AG08395 (cell line): ENCODE results near the gene DLL4.

Experiments used
- DNase-seq: peaks from one replicate; pipeline ENCODE4 v3.0.0; 2012; ENCODE audit warnings: mixed read lengths, low spot score

DLL4 gene

DNA sequence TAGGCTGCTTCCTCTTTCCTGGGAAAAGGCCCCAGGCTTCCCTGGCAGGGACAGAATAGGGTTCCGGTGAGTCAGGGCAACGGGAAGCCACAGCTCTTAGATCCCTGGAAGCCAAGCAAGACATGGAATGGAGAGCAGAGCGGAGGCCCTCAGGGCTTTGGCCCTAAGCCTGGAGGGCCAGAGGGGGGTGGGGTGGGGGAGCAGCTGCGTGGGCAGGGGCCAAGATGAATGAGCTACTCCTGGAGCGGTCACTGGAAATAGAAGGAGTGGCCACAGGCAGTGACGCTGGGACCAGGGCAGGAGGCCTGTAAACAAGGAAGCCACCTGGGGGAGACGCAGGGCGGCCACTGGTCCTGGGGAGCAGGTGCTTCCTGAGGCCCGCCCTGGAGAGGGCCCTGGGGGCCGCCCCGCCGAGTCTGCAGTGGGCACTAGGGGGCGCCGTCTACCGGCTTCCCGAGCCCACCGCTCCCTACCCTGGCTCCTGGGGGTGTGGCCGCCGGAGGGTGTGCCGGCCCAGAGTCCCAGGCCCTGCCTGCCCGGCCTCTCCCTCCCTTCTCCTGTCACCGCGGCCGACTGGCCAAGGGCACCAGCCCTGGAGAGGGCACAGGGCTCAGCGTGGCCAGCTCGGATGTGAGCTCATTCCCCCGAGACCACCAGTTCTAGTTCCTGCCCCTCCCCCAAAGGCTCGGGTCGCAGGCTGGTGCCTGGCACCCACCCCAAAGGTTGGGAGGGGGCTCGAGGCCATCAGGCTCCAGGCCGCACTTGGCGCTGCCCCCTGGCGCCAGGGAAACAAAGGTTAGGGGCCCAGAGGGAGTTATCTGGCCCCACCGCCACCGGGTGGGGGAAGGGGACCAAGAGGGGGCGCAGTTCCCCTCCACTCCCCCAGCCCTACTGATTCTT is 22.8 kb upstream of the DLL4 start:
- DNase-seq: peak; percentile 95

DNA sequence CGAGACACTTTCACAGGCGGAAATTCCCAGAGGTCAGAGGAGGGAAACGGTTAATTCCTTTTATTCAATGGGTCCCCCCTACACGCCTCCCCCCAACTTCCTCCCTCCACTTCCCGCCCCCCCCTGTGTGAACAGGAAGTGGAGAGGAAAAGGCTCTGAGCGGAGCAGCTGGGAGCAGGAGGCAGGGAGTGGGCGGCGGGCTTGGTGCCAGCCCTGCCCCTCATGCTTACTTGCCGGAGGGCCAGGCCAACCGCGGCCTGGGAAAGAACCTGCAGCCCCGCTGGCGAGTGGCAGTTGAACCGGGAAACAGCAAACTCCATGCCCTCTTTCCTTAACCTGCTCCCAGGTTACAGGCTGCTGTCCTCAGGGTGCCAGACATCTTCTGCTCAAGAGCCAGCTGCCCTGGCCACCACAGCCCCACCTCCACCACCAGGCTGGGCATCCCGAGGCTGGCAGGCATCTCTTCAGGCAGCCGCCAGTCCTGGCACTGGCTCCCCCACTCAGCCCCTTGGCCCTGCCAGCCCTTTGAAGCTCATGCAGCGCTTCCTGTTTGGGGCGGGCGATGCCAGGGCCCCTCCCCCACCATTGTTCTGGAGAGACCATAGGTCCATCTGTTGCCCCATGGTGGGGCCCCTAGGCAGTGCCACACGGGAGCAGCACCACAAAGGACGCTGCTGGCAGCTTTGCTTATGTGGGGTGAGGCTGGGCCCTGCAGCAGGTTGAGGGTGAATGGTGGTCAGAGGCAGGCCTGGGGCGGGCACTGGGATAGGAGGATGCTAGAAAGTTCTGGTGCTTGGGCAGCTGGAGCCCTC is 21.9 kb upstream of the DLL4 start:
- no peak for DNase-seq

DNA sequence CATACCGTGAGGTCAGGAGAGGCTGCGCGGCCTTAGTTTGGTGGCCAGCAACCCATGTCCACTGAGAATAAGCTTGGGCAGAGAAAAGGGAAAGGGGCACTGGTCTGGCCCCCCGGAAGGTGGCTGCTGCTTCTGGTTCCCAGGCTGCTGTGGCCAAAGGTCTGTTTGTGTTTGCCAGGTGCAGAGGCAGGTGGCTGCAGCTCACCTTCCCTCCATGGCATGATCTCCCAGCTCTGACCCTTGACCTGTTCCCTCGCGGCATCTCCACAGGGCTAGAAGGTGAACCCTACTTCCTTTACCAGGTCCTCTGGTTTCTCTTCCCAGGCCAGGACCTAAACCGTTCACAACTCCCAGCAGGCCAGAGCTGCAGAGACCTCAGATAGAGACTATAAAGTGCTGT is 21.0 kb upstream of the DLL4 start:
- DNase-seq: no peak

DNA sequence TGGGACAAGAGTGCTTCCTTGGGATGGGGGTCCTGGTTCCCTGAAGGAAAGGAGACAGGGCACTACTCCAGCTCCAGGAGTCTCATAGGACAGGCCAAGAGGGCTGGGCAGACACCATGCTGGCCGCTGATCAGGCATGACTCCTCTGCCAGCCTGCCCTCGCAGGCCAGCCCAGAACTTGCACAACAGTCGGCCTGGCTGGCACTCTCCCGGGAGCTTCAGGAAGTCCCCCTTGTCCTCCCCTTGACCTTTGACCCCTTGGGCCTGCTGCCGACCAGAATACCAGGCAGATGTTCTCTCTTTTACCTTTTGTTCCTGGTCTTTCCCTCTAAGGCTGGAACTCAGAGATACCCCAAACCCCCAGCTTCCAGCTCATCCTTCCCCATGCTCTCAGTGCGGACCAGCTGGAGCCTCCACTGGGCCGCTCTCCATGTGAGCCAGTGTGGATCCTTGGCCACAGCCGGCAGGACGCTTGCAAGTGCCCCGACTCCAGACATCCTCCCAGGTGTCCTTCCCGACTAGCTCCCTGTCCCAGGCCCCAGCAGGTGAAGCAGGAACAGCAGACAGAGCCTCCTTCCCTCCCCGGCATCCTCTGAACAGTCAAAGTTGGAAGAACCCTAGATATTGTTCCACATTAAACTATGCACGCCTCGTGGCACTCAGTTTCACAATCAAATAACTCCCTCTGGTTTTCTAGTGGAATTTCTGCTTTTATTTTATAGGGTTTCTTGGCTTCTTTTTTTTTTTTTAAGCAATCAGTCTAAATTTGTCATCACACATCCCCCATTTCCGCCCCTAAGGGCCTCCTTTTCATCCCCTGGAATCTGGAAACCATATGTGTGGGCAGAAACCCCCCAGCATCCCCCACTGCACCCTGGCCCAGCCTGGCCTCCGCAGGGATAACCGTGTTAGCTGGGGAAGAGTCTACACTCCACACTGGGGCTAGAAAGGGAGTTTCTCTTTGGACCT is 19.2 kb upstream of the DLL4 start:
- peak; percentile 46 for DNase-seq

DNA sequence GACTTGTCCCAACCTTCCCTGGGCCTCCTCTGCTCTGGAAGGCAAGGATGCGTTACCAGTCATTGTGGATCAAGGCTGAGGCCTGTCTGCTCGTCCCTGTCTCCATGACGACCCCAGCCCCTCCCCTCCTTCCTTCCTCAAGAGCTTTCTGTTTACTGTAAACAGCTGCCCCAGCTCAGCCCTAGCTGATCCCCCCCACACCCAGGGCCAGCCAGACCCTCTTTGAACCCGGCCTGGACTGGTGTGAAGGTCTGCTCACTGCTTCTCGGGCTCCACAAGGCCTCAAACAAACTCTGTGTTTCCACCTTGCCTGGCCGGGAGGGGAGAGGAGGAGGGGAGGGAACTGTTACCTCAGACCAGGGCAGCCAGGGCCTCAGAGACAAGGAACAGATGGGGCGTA is 18.0 kb upstream of the DLL4 start:
- no peak for DNase-seq

DNA sequence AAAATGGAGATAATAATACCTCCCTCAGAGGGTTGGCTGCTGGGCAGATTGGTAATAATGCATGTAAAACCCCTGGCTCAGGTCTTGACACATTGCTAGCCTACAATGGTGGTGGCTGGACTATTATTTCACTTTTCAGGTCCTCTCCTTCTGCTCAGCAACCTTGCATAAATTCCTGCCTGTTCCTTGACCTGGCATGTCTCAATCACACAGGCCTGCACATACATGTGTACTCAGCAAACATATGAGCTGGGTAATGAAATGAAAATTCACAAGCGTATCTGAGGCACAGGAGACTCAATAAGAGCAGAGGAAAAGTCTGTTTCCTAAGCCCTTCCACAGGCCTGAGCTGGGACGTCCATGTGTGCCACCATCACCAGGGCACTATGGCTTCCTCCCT is 17.4 kb upstream of the DLL4 start:
- DNase-seq: no peak

DNA sequence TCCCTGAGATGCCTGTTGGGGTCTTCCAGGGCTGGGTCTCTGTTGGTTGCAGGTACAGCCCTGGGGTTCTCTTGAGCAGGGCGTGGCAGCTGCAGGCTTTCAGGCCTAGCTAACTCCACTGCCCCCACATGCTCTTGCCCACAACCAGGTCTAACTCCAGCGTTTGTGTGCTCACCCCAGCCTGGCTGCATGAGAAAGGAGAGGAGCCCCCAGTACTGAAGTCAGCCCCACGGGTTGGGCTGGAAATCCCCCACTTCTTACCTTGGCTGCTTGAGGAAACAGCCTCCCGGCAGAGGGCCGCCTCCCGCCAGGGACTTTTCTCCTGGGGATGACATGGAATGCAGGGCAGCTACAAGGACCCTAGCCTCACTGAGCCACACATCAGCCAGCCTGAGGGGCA is 16.7 kb upstream of the DLL4 start:
- DNase-seq: no peak

DNA sequence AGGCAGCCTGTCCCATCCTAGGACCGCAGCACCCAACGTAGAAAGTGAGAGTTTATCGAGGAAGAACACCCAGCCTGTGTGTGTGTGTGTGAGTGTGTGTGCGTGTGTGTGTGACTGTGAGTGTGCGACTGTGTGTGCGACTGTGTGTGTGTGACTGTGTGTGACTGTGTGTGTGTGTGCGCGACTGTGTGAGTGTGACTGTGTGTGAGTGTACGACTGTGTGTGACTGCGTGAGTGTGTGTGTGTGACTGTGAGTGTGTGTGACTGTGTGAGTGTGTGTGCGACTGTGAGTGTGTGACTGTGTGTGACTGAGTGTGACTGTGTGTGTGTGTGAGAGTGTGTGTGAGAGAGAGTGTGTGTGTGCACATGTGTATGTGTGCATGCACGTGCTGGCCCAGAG is 15.1 kb upstream of the DLL4 start:
- no peak for DNase-seq

DNA sequence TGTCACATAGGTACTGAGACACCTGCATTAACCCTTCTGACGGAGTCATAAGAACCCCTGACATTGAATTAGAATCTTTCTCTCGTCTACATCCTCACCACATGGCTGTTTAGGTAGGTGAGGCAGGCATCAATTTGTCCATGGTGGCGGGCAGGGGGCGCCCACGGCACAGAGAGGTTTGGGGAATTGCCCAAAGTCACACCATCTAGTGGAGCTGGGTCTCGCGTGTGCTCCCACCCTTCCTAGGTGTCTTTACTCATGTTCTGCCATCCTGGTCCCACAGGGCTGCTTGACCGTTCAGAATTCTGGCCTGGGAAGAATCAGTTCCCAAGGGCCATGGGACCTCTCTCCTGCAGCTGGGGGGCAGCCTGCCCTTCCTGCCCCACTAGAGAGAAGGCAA is 14.7 kb upstream of the DLL4 start:
- DNase-seq: no peak

DNA sequence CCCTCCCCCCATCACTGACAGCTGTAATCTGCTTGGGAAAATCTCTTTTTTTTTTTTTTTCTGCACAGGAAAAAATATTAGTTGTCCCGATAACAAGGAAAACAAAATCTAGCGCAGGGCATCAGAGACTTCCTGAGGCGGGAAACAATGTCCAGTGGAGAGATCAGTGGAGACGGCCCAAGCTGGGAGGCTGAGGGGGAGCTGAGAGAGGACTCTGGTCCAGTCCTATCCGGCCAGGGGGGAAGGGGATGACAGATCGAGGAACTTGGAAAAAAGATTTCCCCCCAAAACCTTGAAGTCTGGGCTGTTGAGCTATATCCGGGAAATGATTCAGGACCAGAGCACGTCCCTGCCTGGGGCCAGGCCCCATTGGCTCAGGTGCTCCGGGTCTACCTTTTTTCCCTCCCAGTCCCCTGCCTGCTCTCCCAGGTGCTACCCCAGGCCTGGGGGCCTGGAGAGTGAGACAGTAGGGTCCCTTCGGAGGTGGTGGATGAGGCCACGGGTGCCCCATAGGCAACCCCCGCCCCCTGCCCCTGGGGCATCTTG is 14.0 kb upstream of the DLL4 start:
- DNase-seq: no peak

DNA sequence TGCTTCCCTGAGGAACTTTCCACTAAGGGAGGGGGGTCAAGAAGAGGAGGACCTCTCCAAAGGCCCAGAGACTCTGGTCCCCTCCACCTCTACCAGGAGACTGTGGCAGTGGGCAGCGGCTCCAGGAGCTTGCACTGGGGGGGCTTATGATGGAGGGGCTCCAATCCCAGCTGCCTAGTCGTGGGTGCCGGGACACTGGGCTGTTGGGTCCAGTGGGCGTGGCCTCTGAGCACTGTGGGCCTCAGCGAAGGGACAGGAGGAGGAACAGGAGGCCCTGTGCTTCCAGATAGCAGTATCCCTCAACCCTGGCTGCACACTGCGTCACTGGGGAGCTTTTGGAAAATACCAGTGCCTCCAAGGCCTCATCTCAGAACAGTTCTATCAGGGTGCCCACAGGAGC is 13.5 kb upstream of the DLL4 start:
- DNase-seq: no peak

DNA sequence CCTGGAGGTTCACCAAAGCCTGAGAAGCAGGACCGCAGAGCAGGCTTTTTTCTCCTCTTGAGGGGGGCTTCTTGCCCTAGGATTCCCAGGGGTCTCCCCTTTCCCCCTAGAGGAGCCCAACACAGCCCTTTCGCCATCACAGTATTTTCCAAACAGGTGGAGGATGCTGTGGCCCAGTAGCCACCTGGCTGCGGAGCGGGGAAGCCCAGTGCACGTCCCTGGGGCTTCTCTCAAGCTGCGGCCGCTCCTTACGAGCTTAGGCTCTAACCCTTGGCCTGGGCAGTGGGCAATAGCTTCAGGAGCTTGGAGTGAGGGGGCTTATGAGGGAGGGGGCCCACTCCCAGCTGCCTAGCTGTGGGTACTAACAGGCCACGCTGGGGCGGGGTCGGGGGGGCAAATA is 11.6 kb upstream of the DLL4 start:
- DNase-seq: no peak

DNA sequence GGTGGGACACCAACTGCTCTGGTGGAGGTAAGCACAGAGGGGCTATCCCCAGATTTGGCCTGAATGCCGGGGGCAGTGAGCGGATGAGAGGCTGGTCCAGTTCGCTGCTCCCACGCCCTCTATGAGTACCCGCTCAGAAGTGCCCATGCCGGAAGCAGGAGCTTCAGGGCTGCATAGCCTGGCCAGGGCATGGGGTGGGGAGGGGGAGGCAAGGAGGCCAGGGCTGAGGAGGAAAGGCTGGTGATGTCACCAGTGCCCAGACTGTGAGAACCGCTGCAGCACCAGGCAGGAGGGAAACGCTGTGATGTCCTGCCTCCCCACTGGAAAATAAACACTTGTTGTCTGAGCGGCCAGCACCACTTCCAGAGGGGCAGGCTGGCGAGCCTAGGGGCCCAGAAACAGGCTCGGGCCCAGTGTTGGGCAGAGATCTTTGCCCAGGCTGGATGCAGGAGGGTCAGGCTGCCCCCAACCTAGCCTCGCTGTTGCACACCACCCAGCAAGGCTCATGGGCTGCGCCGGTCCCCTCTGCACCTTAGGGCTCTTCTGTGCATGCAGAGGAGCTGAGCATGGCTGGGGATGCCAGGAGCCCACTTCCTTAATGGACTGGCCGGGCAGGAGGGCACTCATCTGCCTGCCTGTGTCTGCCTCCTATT is 10.9 kb upstream of the DLL4 start:
- DNase-seq: no peak

DNA sequence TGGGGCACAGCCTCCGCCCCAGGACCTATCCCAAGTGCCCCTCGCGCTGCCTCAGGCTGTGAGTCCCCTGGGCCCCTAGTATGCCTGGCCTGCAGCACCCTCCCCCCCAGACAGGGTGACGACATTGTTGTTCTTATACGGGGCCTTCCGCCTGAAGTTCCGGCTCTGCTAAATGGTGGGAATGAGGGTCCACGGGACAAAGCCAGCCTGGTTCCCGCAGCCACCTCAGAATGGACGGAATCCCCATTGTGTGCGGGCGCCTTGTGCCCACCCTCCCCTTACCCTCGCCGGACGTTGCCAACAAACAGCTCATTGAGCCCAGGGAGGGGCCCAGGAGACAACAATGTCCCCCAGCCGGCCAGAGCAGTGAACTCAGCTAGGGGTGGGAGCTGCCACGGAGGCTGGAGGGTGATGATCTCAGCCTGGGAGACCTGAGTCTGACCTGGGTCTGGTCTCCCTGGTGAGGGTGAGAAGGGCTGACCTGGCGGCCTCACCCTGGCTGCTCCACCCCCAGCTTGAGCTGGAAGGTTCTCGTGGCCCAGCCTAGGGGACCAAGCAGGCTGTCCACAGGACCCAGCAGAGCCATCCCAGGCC is 10.2 kb upstream of the DLL4 start:
- no peak for DNase-seq

DNA sequence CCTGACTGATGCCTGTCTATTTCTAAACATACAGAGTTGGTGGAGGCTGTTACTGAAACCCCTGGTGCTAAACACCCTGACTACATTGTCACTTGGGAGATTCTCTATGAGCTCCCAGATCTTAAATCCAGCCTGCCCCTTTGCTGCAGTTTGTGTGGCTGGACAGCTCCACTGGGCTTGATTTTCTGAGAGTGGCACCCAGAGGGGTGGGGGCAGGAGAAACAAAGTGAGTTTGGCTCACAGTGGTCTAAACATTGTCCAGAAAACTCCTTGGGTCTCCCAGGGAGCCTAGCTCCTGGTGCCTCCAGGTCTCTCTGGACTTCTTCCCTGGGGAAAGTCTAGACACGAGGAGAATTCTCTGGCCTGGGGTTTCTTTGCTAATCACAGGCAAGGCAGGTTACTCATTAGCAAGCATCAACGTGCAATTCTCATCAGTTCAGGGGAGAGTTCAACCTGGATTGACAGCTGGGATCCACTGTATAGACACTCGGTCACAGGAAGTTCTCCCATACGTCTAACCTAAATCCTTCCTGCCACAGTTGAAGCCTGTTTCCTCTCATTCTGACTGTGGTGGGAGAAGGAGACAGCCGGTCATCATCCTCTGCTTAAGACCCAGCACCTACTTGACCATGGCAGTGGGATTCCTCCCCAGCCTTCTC is 7.1 kb upstream of the DLL4 start:
- DNase-seq: no peak

DNA sequence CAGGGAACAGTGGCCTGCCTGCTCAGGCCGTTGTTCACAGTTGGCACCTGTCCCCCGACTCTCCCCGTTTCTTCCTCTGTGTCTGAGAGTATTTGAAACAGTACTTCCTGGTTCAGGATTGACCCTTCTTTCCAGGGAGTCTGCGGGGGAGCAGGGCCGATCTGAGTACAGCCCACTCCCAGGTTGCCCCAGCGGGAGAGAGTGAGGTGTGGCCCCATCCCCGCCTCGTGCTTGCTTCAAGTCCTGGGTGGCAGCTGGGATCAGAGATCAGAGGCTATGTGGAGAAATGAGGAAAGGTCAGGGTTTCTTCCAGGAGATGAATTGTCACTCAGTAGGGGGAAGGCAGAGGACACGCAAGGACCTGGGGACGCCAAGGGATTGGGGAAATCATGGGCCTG is 6.5 kb upstream of the DLL4 start:
- no peak for DNase-seq

DNA sequence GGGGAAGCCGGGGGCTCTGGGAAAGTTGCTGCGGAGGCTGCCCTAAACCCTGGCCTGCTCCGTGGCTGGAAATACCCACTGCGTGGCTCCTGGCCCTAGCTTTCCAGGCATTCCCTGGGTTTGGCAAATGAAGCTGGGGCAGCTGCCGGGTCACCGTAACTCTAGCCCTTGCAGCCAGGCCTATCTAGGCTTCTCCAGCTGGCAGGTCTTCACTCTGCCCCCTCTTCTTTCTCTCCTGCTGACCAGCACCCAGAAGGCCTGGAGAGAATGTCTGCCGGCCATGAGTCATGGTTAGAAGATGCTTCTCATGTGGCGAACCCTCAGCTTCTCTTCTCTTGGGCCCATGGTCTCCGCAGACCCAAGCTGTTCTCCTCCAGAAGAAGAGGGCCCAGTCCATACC is 5.6 kb upstream of the DLL4 start:
- DNase-seq: no peak

DNA sequence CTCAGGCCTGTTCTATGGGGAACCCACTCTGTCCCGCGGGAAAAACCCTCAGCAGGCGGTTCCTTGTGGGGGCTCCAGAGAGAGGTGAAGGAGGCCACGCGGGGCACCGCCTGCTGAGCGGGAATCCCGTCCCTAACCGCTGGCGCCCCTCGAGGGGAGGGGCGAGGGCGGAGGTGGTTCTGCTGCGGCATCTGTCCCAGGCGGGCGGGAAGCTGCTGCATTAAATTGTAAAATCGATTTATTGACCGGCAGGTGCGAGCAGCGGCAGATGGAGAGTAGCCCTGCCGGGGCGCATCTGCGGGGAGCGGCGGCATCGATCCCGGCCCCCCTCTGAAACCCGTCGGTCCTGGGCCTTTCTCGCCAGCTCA is 3.7 kb upstream of the DLL4 start:
- DNase-seq: no peak

DNA sequence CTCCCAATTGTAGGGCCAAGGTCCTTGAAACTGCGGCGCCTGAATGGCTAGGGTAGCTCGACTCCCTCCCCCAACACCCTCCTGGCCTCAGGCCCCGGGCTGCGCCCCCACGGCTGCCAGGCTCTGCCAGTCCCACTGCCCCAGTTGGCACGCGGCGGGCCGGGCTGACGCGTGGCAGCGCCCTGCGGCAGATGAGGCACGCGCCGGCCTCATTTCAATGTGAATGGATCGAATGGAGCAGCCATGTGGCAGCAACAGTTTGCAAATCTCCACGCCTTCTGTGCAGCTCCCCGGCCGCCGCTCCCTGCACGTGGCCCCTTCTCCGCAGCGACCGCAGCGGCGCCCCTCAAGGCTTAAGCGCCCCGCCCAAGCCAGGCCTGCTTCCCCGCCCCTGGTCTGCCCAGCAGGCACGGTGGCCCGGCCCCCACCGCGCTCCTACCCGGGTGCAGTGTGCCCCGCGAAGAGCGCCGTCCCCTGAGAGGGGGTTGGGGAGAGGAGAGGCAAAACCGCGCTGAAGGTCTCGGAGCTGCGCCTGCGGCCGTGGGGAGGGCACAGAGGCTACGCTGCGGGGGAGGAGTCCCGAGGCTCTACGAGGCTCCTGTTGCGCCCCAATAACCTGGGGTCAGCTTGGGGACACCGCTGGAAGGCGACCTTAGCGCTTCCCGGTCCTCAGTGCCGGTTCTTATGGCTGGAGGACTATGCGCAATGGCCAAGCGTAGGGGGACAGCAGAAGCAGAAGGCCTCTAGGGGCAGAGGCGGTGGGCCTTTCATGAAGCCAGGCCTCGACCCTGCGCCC is 3.1 kb upstream of the DLL4 start:
- DNase-seq: no peak
